GM10248 (cell line): ENCODE results near the gene DHX36.

ENCODE experiments used
- CTCF ChIA-PET: fragments of 300-600 bp; sonication (Branson Sonifier 250); formaldehyde crosslinking; extraction: SDS; loops from one replicate; lab custom pipeline; 2021; ENCODE audit warnings: antibody characterized with exemption; lab: Yijun Ruan, JAX
- POLR2A ChIA-PET: fragments of 350-650 bp; sonication (Branson Sonifier 250); formaldehyde crosslinking; extraction: SDS; loops from one replicate; lab custom pipeline; 2020; ENCODE audit warnings: antibody characterized with exemption; lab: Yijun Ruan, JAX
- DNase-seq: peaks from one replicate; pipeline ENCODE4 v3.0.0; 2012; ENCODE audit errors: extremely low spot score
- CTCF ChIP-seq: IDR thresholded peaks from 2 replicates; pipeline ENCODE4 v1.5.1; 2012; ENCODE audit warnings: mild to moderate bottlenecking, low read depth; ENCODE audit errors: extremely low read depth, missing control alignments, control extremely low read depth

DHX36 gene

GRCh38 chr3:154323891-154324738, at the start of gene DHX36:
TSS of gene DHX36 (minus strand) at chr3:154324487. CDS start at chr3:154324416, 71 bp downstream.
- ChIA-PET CTCF (interaction anchor here (0.8 to 1.2 kb wide), 2 partner anchors 8 to 11 kb away, joined by 4 to 5 read pairs; no protein-coding TSS in a partner anchor), POLR2A (interaction anchor here (0.6 kb wide), 1 partner anchor 1127 kb away, joined by 7 read pairs; no protein-coding TSS in a partner anchor)
- DNase-seq: peak; percentile 89
- peak; percentile 11 for TF ChIP-seq CTCF

- TF ChIP-seq CTCF: no peak
These were observed 42.9 kb upstream of the DHX36 start for GRCh38 chr3:154367221-154367620.

DNA sequence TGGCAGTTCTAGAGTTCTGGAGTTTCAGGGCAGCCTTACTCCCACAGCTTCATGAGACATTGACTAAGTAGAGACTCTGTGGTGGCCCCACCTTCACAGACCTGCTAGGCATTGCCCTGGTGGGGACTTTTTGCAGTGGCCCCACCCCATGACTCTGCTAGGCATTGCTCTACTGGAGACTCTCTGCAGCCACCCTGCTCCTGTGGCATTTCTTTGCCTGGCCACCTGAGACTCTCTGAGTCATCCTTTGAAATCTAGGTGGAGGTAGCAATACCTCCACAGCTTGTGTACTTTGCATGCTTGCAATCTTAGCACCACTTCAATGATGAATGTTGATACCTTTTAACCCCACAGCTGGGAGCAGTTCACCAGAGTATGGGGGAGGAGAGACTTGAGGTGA, 40.6 kb upstream of the DHX36 start:
- no peak for DNase-seq
- CTCF ChIA-PET: no interaction called here
- POLR2A ChIA-PET: no interaction called here
- no peak for TF ChIP-seq CTCF

More at GRCh38 chr3:154367221-154367620, 42.9 kb upstream of the DHX36 start:
- ChIA-PET POLR2A (no interaction called here), CTCF (no interaction called here)
- DNase-seq: no peak

DNA sequence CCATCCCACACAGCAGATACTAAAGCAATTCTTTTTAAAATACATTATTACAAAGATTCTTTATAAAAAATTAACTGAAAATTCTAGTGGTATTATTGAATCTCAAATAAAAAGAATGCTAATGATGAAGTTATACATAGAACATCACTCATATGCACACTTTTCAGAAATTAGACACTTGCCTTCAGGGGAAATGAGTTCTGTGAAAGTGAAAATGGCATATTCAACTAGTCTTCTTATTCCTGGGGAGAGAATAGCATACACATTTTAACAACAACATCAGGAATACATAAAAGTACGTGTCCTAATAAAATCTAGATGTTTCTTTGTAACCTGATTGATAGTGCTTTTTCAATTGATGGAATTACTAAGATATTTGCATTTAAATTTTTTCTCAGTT, 36.8 kb upstream of the DHX36 start:
- DNase-seq: no peak
- ChIA-PET POLR2A (no interaction called here), CTCF (no interaction called here)
- TF ChIP-seq CTCF: no peak

DNA sequence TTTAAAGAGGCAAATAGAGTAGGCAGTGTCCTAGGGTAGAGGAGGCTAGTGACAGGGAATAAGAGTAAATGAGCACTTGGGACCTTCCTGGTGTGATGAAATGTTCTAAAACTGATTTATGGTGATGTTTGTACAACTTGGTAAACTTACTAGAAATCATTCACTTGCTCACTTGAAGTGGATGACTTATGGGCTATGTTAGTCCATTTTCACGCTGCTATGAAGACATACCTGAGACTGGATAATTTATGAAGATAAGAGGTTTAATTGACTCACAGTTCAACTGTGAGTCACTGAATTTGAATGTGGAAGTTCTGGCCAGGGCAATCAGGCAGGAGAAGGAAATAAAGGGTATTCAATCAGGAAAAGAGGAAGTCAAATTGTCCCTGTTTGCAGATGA, 31.7 kb upstream of the DHX36 start:
- POLR2A ChIA-PET: no interaction called here
- no peak for DNase-seq

DNA sequence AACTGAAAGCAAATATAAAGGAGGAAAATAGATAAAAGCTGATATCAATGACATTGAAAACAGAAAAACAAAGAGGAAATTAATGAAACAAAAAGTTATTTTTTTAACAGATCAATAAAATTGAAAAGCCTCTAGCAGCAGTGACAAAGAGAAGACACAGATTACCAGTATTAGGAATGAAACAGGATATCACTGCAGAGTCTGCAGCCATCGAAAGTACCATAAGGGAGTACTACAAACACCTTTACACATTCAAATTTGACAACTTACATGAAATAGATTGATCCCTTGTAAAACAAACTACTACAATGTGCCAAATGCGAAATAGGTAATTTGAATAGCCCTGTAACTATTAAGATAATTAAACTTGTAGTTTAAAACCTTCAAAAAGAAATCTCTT, 24.9 kb upstream of the DHX36 start:
- POLR2A ChIA-PET: no interaction called here
- no peak for DNase-seq
- CTCF ChIA-PET: no interaction called here
- no peak for TF ChIP-seq CTCF

More for the DNA sequence above, 31.7 kb upstream of the DHX36 start:
- no peak for TF ChIP-seq CTCF
- CTCF ChIA-PET: no interaction called here
